K562 (cell line): ENCODE measurements around the gene ARHGAP18. TPM values are rescaled to one million over a fixed set of nuclear protein-coding genes. Genes with fewer than 3 reads are reported as not detected.
A peak's percentile ranks its signal among the peaks of the same experiment; 100 is the strongest.

Source experiments
- ATAC-seq: fragments of 200-7000 bp; cut with Tn5 transposase; 3 replicates; pipeline ENCODE4 v1.9.1; 2020; ENCODE audit warnings: moderate library complexity
- BruUV-seq: library from RNA; stranded (reverse); fragments of 400-500 nt; replicated peaks from 2 replicates; lab custom pipeline; 2021; lab: Mats Ljungman, UMichigan
- CTCF ChIA-PET: fragments of 300-600 bp; formaldehyde crosslinking; extraction: SDS; loops from one replicate; lab custom pipeline; 2021; ENCODE audit warnings: low intra/inter-chr PET ratio; lab: Yijun Ruan, JAX
- POLR2A ChIA-PET: fragments of 300-600, 350-650 bp; sonication (Branson Sonifier 250); formaldehyde crosslinking; extraction: SDS; loops from one replicate; lab custom pipeline; 2021; ENCODE audit warnings: antibody characterized with exemption, inconsistent platforms; lab: Yijun Ruan, JAX
- DNase-seq, 4 experiments: peaks; one replicate each; pipeline versions ENCODE4 v3.0.0 to v3.0.0-alpha.2; 2011 to 2018; ENCODE audit warnings: low spot score in 3 of 4, mixed read lengths in 3 of 4; ENCODE audit errors: extremely low read depth in 1 of 4
- FAIRE-seq: peaks from 2 replicates; lab custom pipeline; 2011; peaks lifted over from hg19 to GRCh38; lab: Jason Lieb, UNC
- H2AFZ ChIP-seq: 2 replicates; pipeline ENCODE4 v1.6.0; 2011; ENCODE audit warnings: low read depth, low read length, control low read depth, inconsistent platforms
- H3K27ac ChIP-seq: fragments of 200-600 bp; 3 replicates; pipeline ENCODE4 v1.8.0; 2011; ENCODE audit warnings: low read depth, mild to moderate bottlenecking, control low read depth, inconsistent platforms, low read length, moderate library complexity, mixed read lengths; ENCODE audit errors: extremely low read depth
- H3K27me3 ChIP-seq, 2 experiments: fragments of 300-600 bp in 1 of 2; 2 replicates in 1 of 2; 3 replicates in 1 of 2; pipeline versions ENCODE4 v1.6.0 to v1.8.0; 2011; ENCODE audit warnings: inconsistent platforms in 2 of 2, low read length in 2 of 2, mild to moderate bottlenecking in 1 of 2, mixed read lengths in 1 of 2, moderate library complexity in 1 of 2; ENCODE audit not compliant: control insufficient read depth in 2 of 2, insufficient read depth in 2 of 2
- H3K36me3 ChIP-seq: fragments of 300-600 bp; 3 replicates; pipeline ENCODE4 v1.8.0; 2011; ENCODE audit warnings: mild to moderate bottlenecking, low read length, inconsistent platforms; ENCODE audit not compliant: control insufficient read depth, insufficient read depth
- H3K4me1 ChIP-seq, 2 experiments: fragments of 200-600 bp in 1 of 2; replicated peaks in 1 of 2; 2 replicates in 1 of 2; 3 replicates in 1 of 2; pipeline versions ENCODE4 v1.5.1 to v1.8.0; 2011; ENCODE audit warnings: inconsistent platforms in 2 of 2, low read length in 2 of 2, mild to moderate bottlenecking in 1 of 2, mixed read lengths in 1 of 2, moderate library complexity in 1 of 2; ENCODE audit not compliant: control insufficient read depth in 2 of 2, insufficient read depth in 2 of 2
- H3K4me2 ChIP-seq: 2 replicates; pipeline ENCODE4 v1.6.1; 2011; ENCODE audit warnings: low read length, control low read depth, inconsistent platforms, mixed read lengths; ENCODE audit not compliant: insufficient read depth
- H3K4me3 ChIP-seq: fragments of 200-600 bp; sonication (generic), shearing (Covaris generic); 2 replicates; pipeline ENCODE4 v1.5.1; 2016; ENCODE audit warnings: control low read depth, inconsistent platforms
- H3K79me2 ChIP-seq: fragments of 200-600 bp; 3 replicates; pipeline ENCODE4 v1.8.0; 2011; ENCODE audit warnings: low read length, inconsistent platforms; ENCODE audit not compliant: control insufficient read depth, insufficient read depth
- H3K9ac ChIP-seq, 2 experiments: 2 replicates each; pipeline versions ENCODE4 v1.6.0 to v1.6.1; 2011; ENCODE audit warnings: low read depth in 2 of 2, low read length in 2 of 2, control low read depth in 1 of 2, inconsistent platforms in 1 of 2, mild to moderate bottlenecking in 1 of 2, mixed read lengths in 1 of 2; ENCODE audit not compliant: insufficient read depth in 1 of 2
- H3K9me1 ChIP-seq: one replicate; pipeline ENCODE4 v1.6.0; 2011; ENCODE audit warnings: inconsistent platforms, mild to moderate bottlenecking, low read length, moderate library complexity; ENCODE audit not compliant: control insufficient read depth, insufficient read depth
- H3K9me3 ChIP-seq: replicated peaks from 2 replicates; pipeline ENCODE4 v1.5.1; 2011; ENCODE audit warnings: low read depth, low read length, inconsistent platforms; ENCODE audit not compliant: control insufficient read depth, insufficient read depth
- H4K20me1 ChIP-seq: replicated peaks from 2 replicates; pipeline ENCODE4 v1.6.1; 2011; ENCODE audit warnings: low read length, inconsistent platforms, mixed read lengths; ENCODE audit not compliant: control insufficient read depth, insufficient read depth
- BRD4 ChIP-seq: fragments of 200-600 bp; sonication (generic); IDR thresholded peaks from 2 replicates; pipeline ENCODE4 v1.6.1; 2017; ENCODE audit warnings: inconsistent platforms
- GTF2A2 ChIP-seq: IDR thresholded peaks from 2 replicates; pipeline ENCODE4 v1.6.1; 2016; ENCODE audit warnings: mild to moderate bottlenecking, missing genetic modification characterization, missing compliant biosample characterization
- IFI16 ChIP-seq: fragments of 250-450 bp; sonication (Bioruptor Pico); IDR thresholded peaks from 2 replicates; pipeline ENCODE4 v2.1.2; 2022; ENCODE audit warnings: mild to moderate bottlenecking, inconsistent platforms
- MTF1 ChIP-seq: fragments of 250-450 bp; sonication (Bioruptor Pico); IDR thresholded peaks from 2 replicates; pipeline ENCODE4 v1.9.0; 2021; ENCODE audit warnings: moderate library complexity, mild to moderate bottlenecking, inconsistent platforms, borderline replicate concordance
- NONO ChIP-seq, 2 experiments: fragments of 200-400 bp in 1 of 2; fragments of 450-650 bp in 1 of 2; formaldehyde crosslinking in 1 of 2; IDR thresholded peaks; 2 replicates each; pipeline ENCODE4 v1.6.1; 2017; ENCODE audit warnings: low read depth in 2 of 2, mild to moderate bottlenecking in 2 of 2, moderate library complexity in 2 of 2, low read length in 1 of 2
- TCF7 ChIP-seq: sonication (generic); IDR thresholded peaks from 2 replicates; pipeline ENCODE4 v1.6.1; 2016; ENCODE audit warnings: antibody characterized with exemption, borderline replicate concordance
- TFAM ChIP-seq: fragments of 250-450 bp; sonication (Bioruptor Pico); conservative IDR thresholded peaks from 2 replicates; pipeline ENCODE4 v1.5.0; 2021; ENCODE audit warnings: mild to moderate bottlenecking, moderate library complexity
- WHSC1 ChIP-seq: IDR thresholded peaks from one replicate; pipeline ENCODE4 v1.6.1; 2012; ENCODE audit warnings: low read length, control low read depth, inconsistent platforms
- ZNF311 ChIP-seq: fragments of 250-450 bp; sonication (Bioruptor Pico); IDR thresholded peaks from 2 replicates; pipeline ENCODE4 v1.4.0; 2020; ENCODE audit warnings: mild to moderate bottlenecking, moderate library complexity
- ZNF347 ChIP-seq: fragments of 450-650 bp; formaldehyde crosslinking; IDR thresholded peaks from 2 replicates; pipeline ENCODE4 v1.4.0; 2020; ENCODE audit warnings: low read depth, mild to moderate bottlenecking, moderate library complexity
- ZNF431 ChIP-seq: sonication (generic); formaldehyde crosslinking; IDR thresholded peaks from 2 replicates; pipeline ENCODE4 v1.8.0; 2022; ENCODE audit warnings: mild to moderate bottlenecking, missing genetic modification reagents
- WGBS: fragments of 100-300 bp; shearing (Covaris generic); methylation state at CpG from one replicate; pipeline ENCODE4 v1.1.6; 2016; ENCODE audit warnings: low coverage, mixed read lengths; ENCODE audit not compliant: insufficient coverage; ENCODE audit errors: missing lambda C conversion rate; 5-methylcytosine and 5-hydroxymethylcytosine counted together
- in situ Hi-C: fragments of 300-500 bp; cut with MboI; formaldehyde crosslinking; loops from 4 replicates; pipeline ENCODE4 v1.15.0; 2018; ENCODE audit warnings: inconsistent platforms, mixed read lengths
- intact Hi-C: fragments of 100-400 bp; cut with micrococcal nuclease; formaldehyde crosslinking; loops from 2 replicates; pipeline ENCODE4 v1.14.2; 2022
- polyA plus RNA-seq, 8 experiments: library from polyadenylated mRNA; depleted of rRNA in 4 of 8; stranded (reverse) in 5 of 8; unstranded in 3 of 8; fragments of >200 nt; fragmentation: Nextera tagmentation in 2 of 8; fragmentation: Illumina TruSeq in 1 of 8; extraction: Ambion mirVana in 2 of 8; extraction: Trizol in 1 of 8; gene quantifications; 2 replicates each; pipeline versions ENCODE4 v1.2.1 to v1.2.3, GENCODE V29; 2011 to 2014; ENCODE audit warnings: inconsistent platforms in 1 of 8, missing spikeins in 1 of 8
- total RNA-seq, 7 experiments: library from RNA; depleted of rRNA in 6 of 7; stranded (reverse); fragments of >200 nt in 6 of 7; fragmentation: Illumina TruSeq in 2 of 7; extraction: Trizol in 2 of 7; gene quantifications; 2 replicates each; pipeline versions ENCODE4 v1.2.1 to v1.2.3, GENCODE V29; 2011 to 2021; ENCODE audit warnings: low replicate concordance in 1 of 7
- TF ChIP-seq, protein P1 (sequence below): sonication (generic); formaldehyde crosslinking; IDR thresholded peaks from 2 replicates; pipeline ENCODE4 v1.4.0; 2020; ENCODE audit warnings: mild to moderate bottlenecking, missing genetic modification reagents

The ARHGAP18 gene
- total and polyA plus RNA-seq, 9 of the 15 experiments (the other 6 are each of a cell fraction or from before 2014, with no cell fraction given) = 13.3 to 29.7 (median 21.1) TPM

DNA sequence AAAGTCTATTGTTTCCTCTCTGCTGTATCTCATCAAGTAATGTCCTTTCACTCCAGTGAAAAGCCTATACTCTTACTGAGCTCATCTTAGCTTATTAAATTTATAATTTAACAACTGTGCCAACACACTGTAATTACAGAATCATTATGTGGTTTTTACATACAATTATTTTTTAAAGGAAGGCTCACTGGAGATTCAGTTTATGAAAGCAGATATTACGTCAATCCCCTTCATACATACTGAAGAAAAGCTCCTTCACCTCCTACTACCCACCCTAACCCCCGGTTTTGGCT, 28.1 kb downstream of the ARHGAP18 start (continued):
- TF ChIP-seq IFI16 (CRISPR knock-in tag) (no peak), ZNF347 (CRISPR knock-in tag) (no peak), TCF7 (no peak)

DNA sequence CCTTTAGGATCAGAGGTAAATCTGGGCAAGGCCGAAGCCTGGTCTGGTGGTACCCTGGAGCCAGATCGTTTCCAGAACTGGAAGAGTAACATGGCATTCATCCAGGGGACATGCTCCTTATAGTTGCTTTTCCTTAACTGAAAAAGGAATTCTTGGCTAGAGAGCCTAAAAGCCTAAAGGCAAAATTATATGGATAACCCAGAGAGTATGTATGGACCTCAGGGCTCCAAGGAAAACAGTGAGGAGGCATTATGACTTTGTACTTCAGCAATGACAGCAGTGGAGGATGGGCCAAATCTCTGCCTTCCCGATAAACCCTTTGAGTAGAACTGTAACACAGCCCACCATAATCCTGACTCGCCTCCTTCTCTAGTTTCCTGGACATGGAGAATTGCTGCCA, 29.3 kb downstream of the ARHGAP18 start:
- DNase-seq (no peak), FAIRE-seq (no peak), ATAC-seq (no peak)
- 96% methylated on average over 4 of the region's 4 CpGs for WGBS
- Histone ChIP-seq H2AFZ (no peak overlapping the region), H3K9me1 (no peaks in the 10 kb centered on the region), H3K9ac (no peak overlapping the region; a peak in 1 of 4 replicates), H3K4me2 (no peak overlapping the region), H3K4me1 (peaks cover 19 to 65% of the 10 kb centered on the region in 2 experiments), H3K4me3 (no peak overlapping the region), H3K9me3 (no peaks in the 10 kb centered on the region), H3K27me3 (no peaks in the 10 kb centered on the region), H4K20me1 (no peaks in the 10 kb centered on the region), H3K36me3 (peaks cover 7% of the 10 kb centered on the region; the same call in 1 of the 3 replicates), H3K79me2 (peaks cover 89% of the 10 kb centered on the region), H3K27ac (peak overlapping the region; percentile 47; the same call in 2 of the 3 replicates)
- intact Hi-C loops = no loop called here
- BruUV-seq = no TSS peak
- ChIA-PET POLR2A (interaction anchor here (1.2 kb wide), 1 partner anchor 16 kb away, joined by 4 read pairs; no protein-coding TSS in a partner anchor), CTCF (no interaction called here)
- in situ Hi-C loops = no loop called here
- TF ChIP-seq, protein P1, sequence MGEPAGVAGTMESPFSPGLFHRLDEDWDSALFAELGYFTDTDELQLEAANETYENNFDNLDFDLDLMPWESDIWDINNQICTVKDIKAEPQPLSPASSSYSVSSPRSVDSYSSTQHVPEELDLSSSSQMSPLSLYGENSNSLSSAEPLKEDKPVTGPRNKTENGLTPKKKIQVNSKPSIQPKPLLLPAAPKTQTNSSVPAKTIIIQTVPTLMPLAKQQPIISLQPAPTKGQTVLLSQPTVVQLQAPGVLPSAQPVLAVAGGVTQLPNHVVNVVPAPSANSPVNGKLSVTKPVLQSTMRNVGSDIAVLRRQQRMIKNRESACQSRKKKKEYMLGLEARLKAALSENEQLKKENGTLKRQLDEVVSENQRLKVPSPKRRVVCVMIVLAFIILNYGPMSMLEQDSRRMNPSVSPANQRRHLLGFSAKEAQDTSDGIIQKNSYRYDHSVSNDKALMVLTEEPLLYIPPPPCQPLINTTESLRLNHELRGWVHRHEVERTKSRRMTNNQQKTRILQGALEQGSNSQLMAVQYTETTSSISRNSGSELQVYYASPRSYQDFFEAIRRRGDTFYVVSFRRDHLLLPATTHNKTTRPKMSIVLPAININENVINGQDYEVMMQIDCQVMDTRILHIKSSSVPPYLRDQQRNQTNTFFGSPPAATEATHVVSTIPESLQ (CRISPR knock-in tag) = no peak
- TF ChIP-seq BRD4 (no peak), ZNF431 (CRISPR knock-in tag) (no peak), NONO (IDR thresholded peaks at IDR 0.05; ENCODE audit: low read depth in 2 of 2, low read length in 1 of 2) (no peak), GTF2A2 (tag) (no peak), TFAM (CRISPR knock-in tag) (no peak), MTF1 (CRISPR knock-in tag) (no peak), ZNF311 (CRISPR knock-in tag) (no peak), WHSC1 (no peak)
